Right lobe of liver (tissue), 4 donors: ENCODE measurements around the gene CYTH4.

Experiments used
- CTCF ChIP-seq, 4 donors: fragments of 200-600 bp in 3 of 4; fragments of 450-650 bp in 1 of 4; IDR thresholded peaks; one replicate each; pipeline versions ENCODE4 v1.5.1 to v1.8.0; 2016 to 2022; ENCODE audit warnings: antibody characterized with exemption in 4 of 4, mild to moderate bottlenecking in 2 of 4
- POLR2A ChIP-seq: fragments of 450-650 bp; IDR thresholded peaks from one replicate; pipeline ENCODE4 v1.6.1; 2017; ENCODE audit warnings: antibody characterized with exemption, mild to moderate bottlenecking
- donor health status: DM: no; HTN: no; CAD: no.
- donor health status: DM: no; HTN: no; CAD: no.
- donor health status: DM: no; HTN: yes; CAD: no.

GRCh38 chr22:37311761-37312312 lies 29.5 kb downstream of the CYTH4 start:
- TF ChIP-seq POLR2A, result no peak
- TF ChIP-seq CTCF (IDR thresholded peaks at IDR 0.05), result no peak
